HCEC 1CT (cell line): ENCODE results near the gene TEX264.

Source experiments
- DNase-seq: peaks from one replicate; pipeline ENCODE4 v3.0.0-alpha.2; 2017

The TEX264 gene

GRCh38 chr3:51702156-51702555 lies 31.1 kb downstream of the TEX264 start:
- DNase-seq = no peak

DNA sequence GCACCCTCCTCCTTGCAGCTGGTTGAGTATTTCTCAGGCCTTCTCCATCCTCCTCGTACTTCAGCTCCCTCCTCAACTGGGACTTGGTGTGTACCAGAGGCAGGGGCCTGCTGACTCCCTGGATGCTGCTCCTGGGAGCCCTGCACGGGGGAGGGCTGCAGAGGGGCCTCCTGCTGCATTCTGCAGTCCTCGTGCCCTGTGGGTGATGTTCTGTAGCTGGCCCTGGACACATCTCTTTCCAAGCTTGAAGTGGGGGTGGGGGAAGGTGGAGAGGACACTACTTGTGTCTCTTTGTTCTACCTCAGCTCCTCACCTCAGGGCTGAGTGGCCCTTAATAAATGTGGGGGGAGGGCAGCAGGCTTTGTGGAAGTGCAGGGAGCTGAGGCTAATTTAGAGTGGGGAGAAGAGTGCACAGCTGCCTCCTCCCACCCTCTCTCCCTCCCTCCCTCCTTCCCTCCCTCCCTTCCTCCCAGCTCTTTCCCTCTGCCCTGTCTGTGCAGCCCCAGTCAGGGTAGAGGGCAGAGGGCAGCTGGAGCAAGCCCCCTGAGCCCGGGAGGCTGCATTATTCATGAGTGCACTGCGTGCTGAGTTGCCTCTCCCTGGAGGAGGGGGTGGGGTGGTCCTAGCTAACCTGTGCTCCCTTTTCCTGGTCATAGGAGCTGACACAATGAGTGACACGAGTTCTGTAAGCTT lies 32.2 kb downstream of the TEX264 start:
- no peak for DNase-seq

- DNase-seq = no peak
These were observed 32.9 kb downstream of the TEX264 start for GRCh38 chr3:51703761-51704510.

DNA sequence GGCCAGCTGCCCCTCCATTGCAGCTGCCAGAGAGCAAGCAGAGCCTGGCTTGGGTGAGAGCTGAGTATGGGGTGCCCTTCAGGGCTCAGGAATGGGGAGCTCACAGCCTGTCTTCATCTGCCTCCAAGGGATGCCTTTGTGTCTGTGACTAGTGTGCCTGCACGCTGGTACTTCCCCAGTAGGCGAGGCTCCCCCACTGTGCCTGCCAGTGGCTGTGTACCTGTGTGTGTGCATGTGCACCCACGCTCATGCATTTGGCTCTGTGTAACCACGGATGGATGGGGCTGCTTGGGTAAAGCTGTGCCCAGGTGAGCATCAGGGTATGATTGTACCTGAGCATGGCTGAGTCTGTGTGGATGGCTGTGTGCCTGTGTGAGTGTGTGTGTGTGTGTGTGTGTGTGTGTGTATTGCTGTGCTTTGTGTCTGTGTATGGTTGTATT lies 33.5 kb downstream of the TEX264 start:
- no peak for DNase-seq

- no peak for DNase-seq
These were observed 34.4 kb downstream of the TEX264 start for GRCh38 chr3:51705276-51706020.

DNA sequence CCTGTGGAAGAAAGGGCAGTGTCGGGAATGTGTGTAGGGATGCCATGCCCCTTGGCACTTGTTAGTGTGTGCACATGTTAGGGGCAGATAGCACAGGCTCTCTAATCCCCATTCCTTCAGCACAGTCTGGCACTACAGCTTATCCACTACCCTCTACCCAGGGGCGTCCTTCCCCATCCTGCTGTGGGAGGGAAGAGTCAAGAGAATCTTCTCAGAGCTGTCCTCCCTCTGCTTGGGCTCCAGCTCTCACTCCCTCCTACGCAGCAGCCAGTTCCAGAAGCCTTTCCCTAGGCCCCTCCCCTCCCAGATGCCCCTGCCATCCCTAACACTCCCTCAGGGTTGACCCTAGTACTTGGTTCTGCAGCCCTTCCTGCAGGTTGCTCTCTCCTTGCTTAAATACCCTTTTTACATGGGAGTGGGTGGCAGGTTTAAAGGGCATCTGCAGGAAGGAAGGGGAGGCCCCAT lies 35.0 kb downstream of the TEX264 start:
- DNase-seq = no peak

DNA sequence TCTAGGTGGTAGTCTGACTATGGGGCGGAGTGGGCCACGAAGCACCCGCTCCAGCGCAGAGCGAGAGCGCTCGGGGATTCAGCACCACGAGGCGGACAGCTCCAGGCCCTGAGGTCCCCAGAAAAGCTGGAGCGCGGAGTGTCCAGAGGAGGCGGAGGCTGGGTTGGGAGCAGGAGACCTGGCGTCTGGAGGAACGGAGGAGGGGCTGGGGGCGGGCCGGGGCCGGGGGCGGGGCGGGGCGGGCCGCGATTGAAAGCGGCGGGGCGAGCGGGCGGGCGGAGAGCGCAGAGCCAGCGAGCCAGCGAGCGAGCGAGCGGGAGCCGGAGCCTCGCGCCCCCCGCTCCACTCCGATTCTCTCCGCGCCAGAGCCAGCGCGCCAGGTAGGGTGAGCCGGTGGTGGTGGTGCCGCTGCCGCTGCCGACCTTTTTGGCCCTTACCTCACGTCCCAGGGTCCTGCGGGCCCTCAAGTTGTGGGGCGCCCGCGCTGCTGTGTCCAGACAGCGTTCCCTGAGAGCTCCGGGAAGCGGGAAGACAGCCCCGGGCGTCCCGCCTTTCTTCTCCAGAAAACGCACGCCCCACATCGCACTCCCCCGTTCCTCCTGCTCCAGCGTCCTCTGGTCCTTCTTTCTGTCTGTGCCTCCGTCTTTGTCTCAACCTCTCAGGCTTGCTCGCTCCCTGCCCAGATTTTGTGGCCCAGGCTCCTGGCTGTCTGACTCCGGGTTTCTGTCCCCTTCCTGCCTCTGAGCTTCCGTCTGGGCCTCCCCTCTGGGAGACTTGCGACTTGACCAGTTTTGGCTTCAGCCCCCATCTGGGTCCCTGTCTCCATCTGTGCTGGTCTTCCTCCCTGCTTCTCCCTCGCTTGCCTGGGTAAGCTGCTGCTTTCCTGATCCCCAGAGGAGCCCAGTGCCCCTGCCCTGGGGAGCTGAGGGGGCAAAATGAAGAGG lies 36.0 kb downstream of the TEX264 start, which contains the start of gene GRM2:
Gene GRM2, plus strand, starts transcription at position 281 of the 944 bp plus-strand sequence. CDS start 1,916 bp downstream, outside the sequence.
- peak; percentile 32 for DNase-seq

- no peak for DNase-seq
These were observed 37.3 kb downstream of the TEX264 start for GRCh38 chr3:51708216-51708845.

- DNase-seq = no peak
These were observed 38.0 kb downstream of the TEX264 start for GRCh38 chr3:51709004-51709420.

GRCh38 chr3:51709675-51710074 lies 38.6 kb downstream of the TEX264 start:
- DNase-seq = no peak

- peak; percentile 8 for DNase-seq
These were observed 39.7 kb downstream of the TEX264 start for GRCh38 chr3:51710631-51711351.

GRCh38 chr3:51711352-51712037 lies 40.4 kb downstream of the TEX264 start:
- no peak for DNase-seq

GRCh38 chr3:51712038-51712420 lies 41.0 kb downstream of the TEX264 start:
- DNase-seq = no peak

- no peak for DNase-seq
These were observed 41.5 kb downstream of the TEX264 start for GRCh38 chr3:51712511-51712931.

GRCh38 chr3:51712963-51713362 lies 41.9 kb downstream of the TEX264 start:
- no peak for DNase-seq

DNA sequence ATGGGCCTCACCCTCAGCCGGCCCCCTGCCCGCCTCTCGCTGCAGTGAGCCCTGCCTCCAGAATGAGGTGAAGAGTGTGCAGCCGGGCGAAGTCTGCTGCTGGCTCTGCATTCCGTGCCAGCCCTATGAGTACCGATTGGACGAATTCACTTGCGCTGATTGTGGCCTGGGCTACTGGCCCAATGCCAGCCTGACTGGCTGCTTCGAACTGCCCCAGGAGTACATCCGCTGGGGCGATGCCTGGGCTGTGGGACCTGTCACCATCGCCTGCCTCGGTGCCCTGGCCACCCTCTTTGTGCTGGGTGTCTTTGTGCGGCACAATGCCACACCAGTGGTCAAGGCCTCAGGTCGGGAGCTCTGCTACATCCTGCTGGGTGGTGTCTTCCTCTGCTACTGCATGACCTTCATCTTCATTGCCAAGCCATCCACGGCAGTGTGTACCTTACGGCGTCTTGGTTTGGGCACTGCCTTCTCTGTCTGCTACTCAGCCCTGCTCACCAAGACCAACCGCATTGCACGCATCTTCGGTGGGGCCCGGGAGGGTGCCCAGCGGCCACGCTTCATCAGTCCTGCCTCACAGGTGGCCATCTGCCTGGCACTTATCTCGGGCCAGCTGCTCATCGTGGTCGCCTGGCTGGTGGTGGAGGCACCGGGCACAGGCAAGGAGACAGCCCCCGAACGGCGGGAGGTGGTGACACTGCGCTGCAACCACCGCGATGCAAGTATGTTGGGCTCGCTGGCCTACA lies 44.4 kb downstream of the TEX264 start:
- DNase-seq = no peak

DNA sequence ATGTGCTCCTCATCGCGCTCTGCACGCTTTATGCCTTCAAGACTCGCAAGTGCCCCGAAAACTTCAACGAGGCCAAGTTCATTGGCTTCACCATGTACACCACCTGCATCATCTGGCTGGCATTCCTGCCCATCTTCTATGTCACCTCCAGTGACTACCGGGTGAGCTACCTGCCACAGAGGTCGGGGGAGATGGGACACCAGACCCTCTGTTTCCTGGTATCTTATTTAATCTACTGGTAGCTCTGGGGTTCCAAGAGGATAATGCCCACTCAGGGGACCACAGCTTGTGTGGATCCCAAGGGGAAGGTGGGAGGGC lies 44.9 kb downstream of the TEX264 start:
- no peak for DNase-seq

- no peak for DNase-seq
These were observed 45.8 kb downstream of the TEX264 start for GRCh38 chr3:51716805-51717204.

GRCh38 chr3:51717446-51717845 lies 46.4 kb downstream of the TEX264 start:
- DNase-seq = no peak

DNA sequence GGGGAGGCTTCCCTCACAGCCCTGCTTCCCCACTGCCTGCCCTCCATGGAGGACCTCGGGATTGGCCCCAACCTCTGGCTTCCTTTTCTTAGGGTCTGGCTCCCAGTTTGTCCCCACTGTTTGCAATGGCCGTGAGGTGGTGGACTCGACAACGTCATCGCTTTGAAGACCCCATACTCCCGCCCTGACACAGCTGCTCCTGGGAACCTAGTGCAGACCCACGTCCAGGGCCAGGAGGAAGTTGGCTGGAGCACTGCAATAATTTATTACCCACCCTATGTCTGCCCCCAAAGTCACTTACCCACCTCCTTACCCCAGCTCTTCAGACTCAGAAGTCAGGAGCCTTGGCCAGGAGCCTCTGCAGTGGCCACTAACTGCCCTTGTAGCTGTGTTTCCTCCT lies 46.9 kb downstream of the TEX264 start:
- no peak for DNase-seq
